CD4-positive, alpha-beta T cell (primary cell): ENCODE data around the gene PCSK1. TPM values are rescaled to one million over a fixed set of nuclear protein-coding genes. Genes with fewer than 3 reads are reported as not detected.

Experiments used
- ATAC-seq: fragments of 200-7000 bp; cut with Tn5 transposase; one replicate; pipeline ENCODE4 v1.10.0; 2022; ENCODE audit warnings: mild to moderate bottlenecking; ENCODE audit not compliant: poor library complexity
- CTCF ChIA-PET: fragments of 350-600 bp; sonication (Branson Sonifier 250); formaldehyde crosslinking; loops from one replicate; lab custom pipeline; 2021; ENCODE audit warnings: antibody characterized with exemption, inconsistent platforms; lab: Charles Lee
- POLR2A ChIA-PET: fragments of 350-600 bp; sonication (Branson Sonifier 250); formaldehyde crosslinking; loops from one replicate; lab custom pipeline; 2021; ENCODE audit warnings: antibody characterized with exemption, inconsistent platforms; lab: Charles Lee
- DNase-seq, 14 experiments: peaks; one replicate each; pipeline ENCODE4 v3.0.0-alpha.2; 2013 to 2020; ENCODE audit warnings: mixed read lengths in 2 of 14
- H3K27ac ChIP-seq, 2 donors: one replicate each; pipeline versions ENCODE4 v1.5.1 to v1.7.0; 2013; ENCODE audit warnings: low read length in 2 of 2, low read depth in 1 of 2, mild to moderate bottlenecking in 1 of 2
- H3K27me3 ChIP-seq, 2 experiments: 1 replicate in 1 of 2; 2 replicates in 1 of 2; pipeline versions ENCODE4 v1.6.1 to v1.7.0; 2013; ENCODE audit warnings: low read length in 2 of 2, control low read depth in 1 of 2, mild to moderate bottlenecking in 1 of 2, moderate library complexity in 1 of 2; ENCODE audit not compliant: insufficient read depth in 2 of 2, control insufficient read depth in 1 of 2
- H3K36me3 ChIP-seq: one replicate; pipeline ENCODE4 v1.6.1; 2013; ENCODE audit warnings: low read length, control low read depth; ENCODE audit not compliant: insufficient read depth
- H3K4me1 ChIP-seq: one replicate; pipeline ENCODE4 v1.6.1; 2013; ENCODE audit warnings: low read length, control low read depth; ENCODE audit not compliant: insufficient read depth
- H3K4me3 ChIP-seq: one replicate; pipeline ENCODE4 v1.5.1; 2013; ENCODE audit warnings: mild to moderate bottlenecking, low read length, moderate library complexity
- H3K9me3 ChIP-seq, 2 experiments: 1 replicate in 1 of 2; 2 replicates in 1 of 2; pipeline versions ENCODE4 v1.6.1 to v1.7.0; 2013; ENCODE audit warnings: low read length in 2 of 2, mild to moderate bottlenecking in 2 of 2, control low read depth in 1 of 2, moderate library complexity in 1 of 2; ENCODE audit not compliant: control insufficient read depth in 1 of 2, insufficient read depth in 1 of 2
- H3K27ac Mint-ChIP-seq: one replicate; pipeline ENCODE4 v1.8.0; 2020; ENCODE audit warnings: mixed read lengths
- H3K27me3 Mint-ChIP-seq: one replicate; pipeline ENCODE4 v1.8.0; 2021; ENCODE audit warnings: mixed read lengths
- H3K36me3 Mint-ChIP-seq: one replicate; pipeline ENCODE4 v1.8.0; 2021; ENCODE audit warnings: low read depth, mixed read lengths
- H3K4me1 Mint-ChIP-seq: one replicate; pipeline ENCODE4 v1.8.0; 2021; ENCODE audit warnings: low read depth, mixed read lengths
- H3K4me3 Mint-ChIP-seq: one replicate; pipeline ENCODE4 v1.8.0; 2020; ENCODE audit warnings: mild to moderate bottlenecking, mixed read lengths
- H3K9me3 Mint-ChIP-seq: one replicate; pipeline ENCODE4 v1.8.0; 2020; ENCODE audit warnings: mixed read lengths
- CTCF ChIP-seq: fragments of 200-600 bp; IDR thresholded peaks from one replicate; pipeline ENCODE4 v1.8.0; 2022; ENCODE audit warnings: antibody characterized with exemption, mild to moderate bottlenecking
- intact Hi-C, 2 experiments: fragments of 100-400 bp; cut with DNase I in 1 of 2; cut with micrococcal nuclease in 1 of 2; formaldehyde crosslinking; loops; one replicate each; pipeline versions ENCODE4 v1.15.1 to v1.9.0; 2023 to 2025; cut with DNase I, micrococcal nuclease
- total RNA-seq, 174 experiments: library from RNA in 2 of 174; stranded (reverse) in 2 of 174; gene quantifications; one replicate each; pipeline ENCODE4 v1.2.3 and lab custom pipeline; 2021 to 2026

PCSK1 gene
- total RNA-seq, 2 experiments from 2014 or later, result not detected

- no peak for ATAC-seq
- intact Hi-C loops, result no loop called here
- no peaks in the 10 kb centered on the region for H3K36me3 Mint-ChIP-seq
Observed at GRCh38 chr5:96478983-96479382, 45.9 kb upstream of the PCSK1 start.

GRCh38 chr5:96476654-96477053 is 43.6 kb upstream of the PCSK1 start:
- H3K27me3 ChIP-seq, result no peaks in the 10 kb centered on the region
- H3K27ac ChIP-seq, result no peak overlapping the region
- ChIA-PET CTCF (no interaction called here), POLR2A (no interaction called here)
- Mint-ChIP-seq H3K36me3 (no peaks in the 10 kb centered on the region), H3K4me1 (no peaks in the 10 kb centered on the region), H3K4me3 (no peak overlapping the region), H3K27ac (no peak overlapping the region), H3K27me3 (peaks cover 11% of the 10 kb centered on the region), H3K9me3 (no peaks in the 10 kb centered on the region)
- intact Hi-C loops, result no loop called here
- H3K36me3 ChIP-seq, result no peaks in the 10 kb centered on the region
- H3K9me3 ChIP-seq, result no peaks in the 10 kb centered on the region
- TF ChIP-seq CTCF, result no peak
- ATAC-seq (no peak), DNase-seq (no peak)
- no peak overlapping the region for H3K4me3 ChIP-seq
- H3K4me1 ChIP-seq, result no peaks in the 10 kb centered on the region

More at GRCh38 chr5:96478983-96479382, 45.9 kb upstream of the PCSK1 start:
- Histone ChIP-seq H3K27me3 (no peaks in the 10 kb centered on the region), H3K27ac (no peak overlapping the region), H3K4me3 (no peak overlapping the region), H3K9me3 (no peaks in the 10 kb centered on the region), H3K36me3 (no peaks in the 10 kb centered on the region), H3K4me1 (no peaks in the 10 kb centered on the region)
- no peaks in the 10 kb centered on the region for H3K9me3 Mint-ChIP-seq
- ChIA-PET CTCF (interaction anchor here (0.7 kb wide), 2 partner anchors 106 to 315 kb away, joined by 3 to 4 read pairs; no protein-coding TSS in a partner anchor), POLR2A (no interaction called here)
- TF ChIP-seq CTCF, result no peak
- H3K4me1 Mint-ChIP-seq, result no peaks in the 10 kb centered on the region
- no peak overlapping the region for H3K27ac Mint-ChIP-seq
- no peak for DNase-seq
- no peaks in the 10 kb centered on the region for H3K27me3 Mint-ChIP-seq
- H3K4me3 Mint-ChIP-seq, result no peak overlapping the region

GRCh38 chr5:96474073-96474472 is 41.0 kb upstream of the PCSK1 start:
- Histone ChIP-seq H3K9me3 (no peaks in the 10 kb centered on the region), H3K27ac (no peak overlapping the region), H3K36me3 (no peaks in the 10 kb centered on the region), H3K4me3 (no peak overlapping the region), H3K27me3 (no peaks in the 10 kb centered on the region), H3K4me1 (no peaks in the 10 kb centered on the region)
- no peak overlapping the region for H3K27ac Mint-ChIP-seq
- ChIA-PET POLR2A (no interaction called here), CTCF (no interaction called here)
- no peak for TF ChIP-seq CTCF
- H3K9me3 Mint-ChIP-seq, result no peaks in the 10 kb centered on the region
- intact Hi-C loops, result no loop called here
- DNase-seq (no peak), ATAC-seq (no peak)
- peaks cover 11% of the 10 kb centered on the region for H3K27me3 Mint-ChIP-seq
- H3K4me1 Mint-ChIP-seq, result no peaks in the 10 kb centered on the region
- no peak overlapping the region for H3K4me3 Mint-ChIP-seq
- no peaks in the 10 kb centered on the region for H3K36me3 Mint-ChIP-seq
